ENCODE results near the gene CASKIN2. TPM values are rescaled to one million over a fixed set of nuclear protein-coding genes. Genes with fewer than 3 reads are reported as not detected.

The CASKIN2 gene
- total and polyA plus RNA-seq, 2 of the 4 experiments (the other 2 are of a cell fraction): 2.9 to 6.9 TPM

DNA sequence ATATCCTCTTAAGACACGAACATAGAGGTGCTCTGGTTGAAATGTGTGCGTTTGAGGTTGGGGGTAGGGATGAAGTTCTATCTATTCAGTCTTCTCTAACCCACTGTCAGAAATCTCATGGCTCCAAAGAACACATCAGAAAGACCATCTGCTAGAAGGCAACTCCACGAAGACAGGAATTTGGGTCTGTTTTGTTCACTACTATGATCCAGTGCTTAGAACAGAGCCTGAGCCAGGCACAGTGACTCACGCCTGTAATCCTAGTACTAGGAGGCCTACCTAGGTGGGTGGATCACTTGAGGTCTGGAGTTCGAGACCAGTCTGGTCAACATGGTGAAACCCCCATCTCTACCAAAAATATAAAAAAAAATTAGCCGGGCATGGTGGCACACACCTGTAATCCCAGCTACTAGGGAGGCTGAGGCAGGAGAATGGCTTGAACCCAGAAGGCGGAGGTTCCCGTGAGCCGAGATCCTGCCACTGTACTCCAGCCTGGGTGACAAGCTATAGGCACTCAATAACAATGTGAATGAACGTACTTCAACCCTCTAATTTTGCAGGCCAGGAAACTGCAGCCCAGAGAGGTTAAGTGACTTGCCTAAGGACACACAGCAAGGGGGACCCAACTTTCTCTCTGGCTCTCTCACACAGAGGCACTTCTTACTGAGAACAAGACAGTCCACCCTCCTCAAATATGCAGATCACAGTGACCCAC is 2.3 kb downstream of the CASKIN2 start:
- H3K23ac ChIP-seq (ENCODE audit: low read depth, low read length): no peak overlapping the region
- dilution Hi-C loops (cut with HindIII; ENCODE audit: low sequenced_read_pairs, unreplicated experiment) (no loop called here), intact Hi-C loops (cut with micrococcal nuclease) (loop anchor here (10.0 kb wide), 1 partner anchor 238 kb away; the partner anchor contains the start of gene MIF4GD), in situ Hi-C loops (cut with MboI; ENCODE audit: low sequenced_read_pairs) (loop anchor here (5.0 kb wide), 1 partner anchor 86 kb away; no protein-coding TSS in a partner anchor)
- peak; percentile 50 for DNase-seq
- no TSS peak for BruUV-seq (replicated peaks)
- H3K79me1 ChIP-seq (ENCODE audit: low read depth in 1 of 2, low read length in 2 of 2): peaks cover 33 to 80% of the 10 kb centered on the region in 2 experiments
- H3K27ac ChIP-seq (ENCODE audit: insufficient read depth, low read length): no peak overlapping the region
- no peak overlapping the region for H3K4me3 ChIP-seq (ENCODE audit: insufficient read depth, low read depth, low read length)
- no peak overlapping the region for H3K9ac ChIP-seq (ENCODE audit: low read depth, low read length)
- no peak overlapping the region for H4K91ac ChIP-seq (ENCODE audit: insufficient read depth, low read depth, low read length)
- no peak overlapping the region for H2AK5ac ChIP-seq (ENCODE audit: low read depth, low read length)
- H2BK15ac ChIP-seq (ENCODE audit: low read depth, low read length): no peak overlapping the region
- H2AK9ac ChIP-seq (replicated peaks; ENCODE audit: low read depth, low read length, poor library complexity): no peak overlapping the region
- no peak overlapping the region for H3K18ac ChIP-seq (ENCODE audit: low read depth, low read length)
- H2BK120ac ChIP-seq (ENCODE audit: low read depth, low read length): no peak overlapping the region
- H4K20me1 ChIP-seq (ENCODE audit: insufficient read depth, low read length): peaks cover 42% of the 10 kb centered on the region
- H2BK20ac ChIP-seq (ENCODE audit: low read depth, low read length): no peak overlapping the region
- no peak overlapping the region for H3K4me2 ChIP-seq (ENCODE audit: low read depth, low read length)
- CTCF ChIA-PET: interaction anchor here (0.6 kb wide), 1 partner anchor 32 kb away, joined by 3 read pairs; no protein-coding TSS in a partner anchor
- H3K4ac ChIP-seq (ENCODE audit: low read depth, low read length): no peak overlapping the region
- H4K5ac ChIP-seq (ENCODE audit: low read depth, low read length): no peak overlapping the region
- WGBS, 2 experiments (ENCODE audit: extremely low coverage in 2 of 2, insufficient read length in 1 of 2): 100% methylated on average over 3 of the region's 10 CpGs; no CpG with 5 or more reads in 1 of the 2 experiments
- no peaks in the 10 kb centered on the region for H3K9me3 ChIP-seq (ENCODE audit: control insufficient read depth, insufficient read depth, low read length)
- no peak for ATAC-seq (ENCODE audit: low read depth)
- POLR2A ChIA-PET (ENCODE audit: unreplicated experiment): no interaction called here
- H2AFZ ChIP-seq (replicated peaks; ENCODE audit: low read length, poor library complexity): no peak overlapping the region
- H3K14ac ChIP-seq (replicated peaks; ENCODE audit: low read depth, low read length): no peak overlapping the region
- no peak overlapping the region for H3K56ac ChIP-seq (ENCODE audit: extremely low read depth, insufficient read depth, low read length)
- peaks cover 15% of the 10 kb centered on the region for H3K4me1 ChIP-seq (ENCODE audit: control insufficient read depth, insufficient read depth, low read length)
- no peaks in the 10 kb centered on the region for H3K27me3 ChIP-seq (ENCODE audit: control insufficient read depth, insufficient read depth, low read length)
- no peak overlapping the region for H2BK5ac ChIP-seq (ENCODE audit: low read depth, low read length, poor library complexity, severe bottlenecking)
- peaks cover 15% of the 10 kb centered on the region for H3K36me3 ChIP-seq (ENCODE audit: control insufficient read depth, insufficient read depth, low read length)
- H3K9me1 ChIP-seq (ENCODE audit: insufficient read depth, low read length): peaks cover 13% of the 10 kb centered on the region; the same call in 1 of the 2 replicates
- no peak for TF ChIP-seq NFE2L2 (IDR thresholded peaks at IDR 0.05; ENCODE audit: low read depth, low read length)
- TF ChIP-seq RFX5 (IDR thresholded peaks at IDR 0.05; ENCODE audit: low read depth, low read length): no peak
- TF ChIP-seq MAFK (IDR thresholded peaks at IDR 0.05; ENCODE audit: low read depth, low read length): no peak
- no peak for TF ChIP-seq MAZ (IDR thresholded peaks at IDR 0.05; ENCODE audit: borderline replicate concordance, low read depth, low read length)
- TF ChIP-seq RAD21 (IDR thresholded peaks at IDR 0.05; ENCODE audit: low read length): no peak
- no peak for TF ChIP-seq RCOR1 (IDR thresholded peaks at IDR 0.05; ENCODE audit: insufficient replicate concordance, low read length)
- no peak for TF ChIP-seq CHD1 (IDR thresholded peaks at IDR 0.05; ENCODE audit: low read depth, low read length)
- TF ChIP-seq CEBPB (IDR thresholded peaks at IDR 0.05; ENCODE audit: low read depth, low read length): no peak
- TF ChIP-seq, protein P1, sequence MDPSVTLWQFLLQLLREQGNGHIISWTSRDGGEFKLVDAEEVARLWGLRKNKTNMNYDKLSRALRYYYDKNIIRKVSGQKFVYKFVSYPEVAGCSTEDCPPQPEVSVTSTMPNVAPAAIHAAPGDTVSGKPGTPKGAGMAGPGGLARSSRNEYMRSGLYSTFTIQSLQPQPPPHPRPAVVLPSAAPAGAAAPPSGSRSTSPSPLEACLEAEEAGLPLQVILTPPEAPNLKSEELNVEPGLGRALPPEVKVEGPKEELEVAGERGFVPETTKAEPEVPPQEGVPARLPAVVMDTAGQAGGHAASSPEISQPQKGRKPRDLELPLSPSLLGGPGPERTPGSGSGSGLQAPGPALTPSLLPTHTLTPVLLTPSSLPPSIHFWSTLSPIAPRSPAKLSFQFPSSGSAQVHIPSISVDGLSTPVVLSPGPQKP (IDR thresholded peaks at IDR 0.05; ENCODE audit: borderline replicate concordance, low read depth, low read length): no peak
- no peak for TF ChIP-seq BHLHE40 (IDR thresholded peaks at IDR 0.05; ENCODE audit: low read depth, low read length)
- no peak for TF ChIP-seq SMC3 (IDR thresholded peaks at IDR 0.05; ENCODE audit: low read depth, low read length)
- no peak for TF ChIP-seq POLR2A (IDR thresholded peaks at IDR 0.05; ENCODE audit: low read depth, low read length)
- TF ChIP-seq, protein P2, sequence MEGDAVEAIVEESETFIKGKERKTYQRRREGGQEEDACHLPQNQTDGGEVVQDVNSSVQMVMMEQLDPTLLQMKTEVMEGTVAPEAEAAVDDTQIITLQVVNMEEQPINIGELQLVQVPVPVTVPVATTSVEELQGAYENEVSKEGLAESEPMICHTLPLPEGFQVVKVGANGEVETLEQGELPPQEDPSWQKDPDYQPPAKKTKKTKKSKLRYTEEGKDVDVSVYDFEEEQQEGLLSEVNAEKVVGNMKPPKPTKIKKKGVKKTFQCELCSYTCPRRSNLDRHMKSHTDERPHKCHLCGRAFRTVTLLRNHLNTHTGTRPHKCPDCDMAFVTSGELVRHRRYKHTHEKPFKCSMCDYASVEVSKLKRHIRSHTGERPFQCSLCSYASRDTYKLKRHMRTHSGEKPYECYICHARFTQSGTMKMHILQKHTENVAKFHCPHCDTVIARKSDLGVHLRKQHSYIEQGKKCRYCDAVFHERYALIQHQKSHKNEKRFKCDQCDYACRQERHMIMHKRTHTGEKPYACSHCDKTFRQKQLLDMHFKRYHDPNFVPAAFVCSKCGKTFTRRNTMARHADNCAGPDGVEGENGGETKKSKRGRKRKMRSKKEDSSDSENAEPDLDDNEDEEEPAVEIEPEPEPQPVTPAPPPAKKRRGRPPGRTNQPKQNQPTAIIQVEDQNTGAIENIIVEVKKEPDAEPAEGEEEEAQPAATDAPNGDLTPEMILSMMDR (conservative IDR thresholded peaks at IDR 0.05; ENCODE audit: low read depth, low read length): no peak
- no peak for TF ChIP-seq MXI1 (IDR thresholded peaks at IDR 0.05; ENCODE audit: borderline replicate concordance, low read depth, low read length)
- no peak overlapping the region for H4K8ac ChIP-seq (ENCODE audit: low read depth in 2 of 2, low read length in 2 of 2)

Data from IMR-90 (cell line).